ENCODE results near the gene INVS. TPM values are rescaled to one million over a fixed set of nuclear protein-coding genes. Genes with fewer than 3 reads are reported as not detected.
"Not testable (repeated sequence)": the region's sequence is repeated elsewhere in the genome, so short reads cannot be mapped to it uniquely, and the experiment has no call there.

INVS gene
- total and polyA plus RNA-seq, 2 donors (not counting 1 experiment from before 2014, with no cell fraction given): 13.9 to 37.0 TPM

DNA sequence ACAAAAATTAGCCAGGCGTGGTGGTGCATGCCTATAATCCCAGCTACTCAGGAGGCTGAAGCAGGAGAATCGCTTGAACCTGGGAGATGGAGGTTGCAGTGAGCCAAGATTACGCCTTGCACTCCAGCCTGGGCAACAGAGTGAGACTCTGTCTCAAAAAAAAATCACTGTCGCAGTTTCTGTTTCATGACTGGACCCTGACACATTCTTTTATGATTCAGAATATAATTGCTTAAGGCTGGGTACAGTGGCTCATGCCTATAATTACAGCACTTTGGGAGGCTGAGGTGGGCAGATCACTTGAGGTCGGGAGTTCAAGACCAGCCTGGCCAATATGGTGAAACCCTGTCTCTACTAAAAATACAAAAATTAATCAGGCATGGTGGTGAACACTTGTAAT lies 239.7 kb downstream of the INVS start:
- H2AFZ ChIP-seq (ENCODE audit: insufficient read depth, low read depth, low read length, poor library complexity, severe bottlenecking); H3K4me3 ChIP-seq (ENCODE audit: control extremely low read depth in 1 of 5, extremely low read depth in 1 of 5, insufficient read depth in 1 of 5, low read depth in 2 of 5, low read length in 4 of 5); H3K9me3 Mint-ChIP-seq (ENCODE audit: insufficient read depth); DNase-seq; H3K9ac ChIP-seq (ENCODE audit: low read length); H3K27me3 ChIP-seq (replicated peaks in 1 of 4; ENCODE audit: control extremely low read depth in 1 of 4, control insufficient read depth in 3 of 4, insufficient read depth in 4 of 4, low read length in 3 of 4); H3K4me3 Mint-ChIP-seq; H3K4me2 ChIP-seq (replicated peaks; ENCODE audit: low read depth, low read length, poor library complexity, severe bottlenecking); intact Hi-C loops (cut with micrococcal nuclease); H3K27ac Mint-ChIP-seq; H3K9me3 ChIP-seq (ENCODE audit: control extremely low read depth in 1 of 3, control insufficient read depth in 2 of 3, insufficient read depth in 1 of 3, low read length in 2 of 3); H3K27me3 Mint-ChIP-seq; H3K27ac ChIP-seq (ENCODE audit: low read length in 2 of 2); POLR2A ChIA-PET; ATAC-seq (ENCODE audit: low read depth): not testable (repeated sequence)
- CTCF ChIA-PET: interaction anchor here (0.7 to 2.0 kb wide), 3 partner anchors 11 to 17 kb away, joined by 3 to 9 read pairs (median 4); no protein-coding TSS in a partner anchor
- peaks cover 17% of the 10 kb centered on the region for H4K20me1 ChIP-seq (ENCODE audit: control insufficient read depth, insufficient read depth, low read length, poor library complexity, severe bottlenecking)
- peaks cover 16 to 17% of the 10 kb centered on the region in 2 donors for H3K4me1 ChIP-seq (ENCODE audit: control insufficient read depth in 2 of 2, insufficient read depth in 2 of 2, low read length in 2 of 2)
- H3K79me2 ChIP-seq (ENCODE audit: control insufficient read depth, insufficient read depth, low read length): peaks cover 60% of the 10 kb centered on the region
- peaks cover 22% of the 10 kb centered on the region for H3K4me1 Mint-ChIP-seq
- H3K36me3 ChIP-seq (replicated peaks in 1 of 2; ENCODE audit: control extremely low read depth in 1 of 2, control insufficient read depth in 1 of 2, extremely low read depth in 1 of 2, insufficient read depth in 2 of 2, low read length in 1 of 2): peaks cover 0 to 16% of the 10 kb centered on the region in 2 experiments
- 100% methylated on average over 1 of the region's 5 CpGs for WGBS (ENCODE audit: insufficient coverage)

DNA sequence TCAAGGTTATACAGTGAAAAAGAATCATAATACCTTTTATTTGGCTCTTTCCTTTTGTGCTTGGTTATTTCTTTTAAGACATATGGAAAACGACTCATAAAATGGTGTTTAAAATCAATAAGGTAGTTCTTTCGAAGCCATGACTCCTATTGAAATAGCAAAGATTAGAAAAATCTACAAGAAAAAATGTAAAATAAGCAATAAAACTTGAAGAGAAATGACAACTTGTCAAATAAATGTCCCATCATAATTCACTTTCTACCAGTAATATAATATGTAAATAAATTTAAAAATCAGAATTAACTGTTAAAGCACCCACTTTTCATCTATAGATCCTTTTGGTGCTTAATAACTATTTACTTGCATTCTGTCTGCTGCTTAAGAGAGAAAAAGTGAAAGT lies 241.2 kb downstream of the INVS start:
- no peak overlapping the region for H2AFZ ChIP-seq (ENCODE audit: insufficient read depth, low read depth, low read length, poor library complexity, severe bottlenecking)
- no CpG with 5 or more reads among the region's 2 CpGs for WGBS (ENCODE audit: insufficient coverage)
- peaks cover 71% of the 10 kb centered on the region for H3K79me2 ChIP-seq (ENCODE audit: control insufficient read depth, insufficient read depth, low read length)
- H3K36me3 ChIP-seq (replicated peaks in 1 of 2; ENCODE audit: control extremely low read depth in 1 of 2, control insufficient read depth in 1 of 2, extremely low read depth in 1 of 2, insufficient read depth in 2 of 2, low read length in 1 of 2): peaks cover 0 to 16% of the 10 kb centered on the region in 2 experiments
- TF ChIP-seq EZH2 (IDR thresholded peaks at IDR 0.05; ENCODE audit: borderline replicate concordance, insufficient read depth, low read depth, low read length, poor library complexity, severe bottlenecking): no peak
- TF ChIP-seq, protein P1, sequence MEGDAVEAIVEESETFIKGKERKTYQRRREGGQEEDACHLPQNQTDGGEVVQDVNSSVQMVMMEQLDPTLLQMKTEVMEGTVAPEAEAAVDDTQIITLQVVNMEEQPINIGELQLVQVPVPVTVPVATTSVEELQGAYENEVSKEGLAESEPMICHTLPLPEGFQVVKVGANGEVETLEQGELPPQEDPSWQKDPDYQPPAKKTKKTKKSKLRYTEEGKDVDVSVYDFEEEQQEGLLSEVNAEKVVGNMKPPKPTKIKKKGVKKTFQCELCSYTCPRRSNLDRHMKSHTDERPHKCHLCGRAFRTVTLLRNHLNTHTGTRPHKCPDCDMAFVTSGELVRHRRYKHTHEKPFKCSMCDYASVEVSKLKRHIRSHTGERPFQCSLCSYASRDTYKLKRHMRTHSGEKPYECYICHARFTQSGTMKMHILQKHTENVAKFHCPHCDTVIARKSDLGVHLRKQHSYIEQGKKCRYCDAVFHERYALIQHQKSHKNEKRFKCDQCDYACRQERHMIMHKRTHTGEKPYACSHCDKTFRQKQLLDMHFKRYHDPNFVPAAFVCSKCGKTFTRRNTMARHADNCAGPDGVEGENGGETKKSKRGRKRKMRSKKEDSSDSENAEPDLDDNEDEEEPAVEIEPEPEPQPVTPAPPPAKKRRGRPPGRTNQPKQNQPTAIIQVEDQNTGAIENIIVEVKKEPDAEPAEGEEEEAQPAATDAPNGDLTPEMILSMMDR (IDR thresholded peaks at IDR 0.05): no peak
- H3K9ac ChIP-seq (ENCODE audit: low read length): no peak overlapping the region
- Mint-ChIP-seq H3K4me1 (peaks cover 23% of the 10 kb centered on the region), H3K4me3 (no peak overlapping the region), H3K27me3 (no peaks in the 10 kb centered on the region), H3K9me3 (ENCODE audit: insufficient read depth) (no peaks in the 10 kb centered on the region), H3K27ac (no peak overlapping the region)
- intact Hi-C loops (cut with micrococcal nuclease): no loop called here
- no peaks in the 10 kb centered on the region for H3K27me3 ChIP-seq (replicated peaks in 1 of 4; ENCODE audit: control extremely low read depth in 1 of 4, control insufficient read depth in 3 of 4, insufficient read depth in 4 of 4, low read length in 3 of 4)
- CTCF ChIA-PET: interaction anchor here (1.6 kb wide), 1 partner anchor 15 kb away, joined by 9 read pairs; no protein-coding TSS in a partner anchor
- ATAC-seq (ENCODE audit: low read depth) (no peak), DNase-seq (no peak)
- H3K9me3 ChIP-seq (ENCODE audit: control extremely low read depth in 1 of 3, control insufficient read depth in 2 of 3, insufficient read depth in 1 of 3, low read length in 2 of 3): no peaks in the 10 kb centered on the region
- POLR2A ChIA-PET: no interaction called here
- H3K27ac ChIP-seq (ENCODE audit: low read length in 2 of 2): no peak overlapping the region
- no peak overlapping the region for H3K4me3 ChIP-seq (ENCODE audit: control extremely low read depth in 1 of 5, extremely low read depth in 1 of 5, insufficient read depth in 1 of 5, low read depth in 2 of 5, low read length in 4 of 5)
- H4K20me1 ChIP-seq (ENCODE audit: control insufficient read depth, insufficient read depth, low read length, poor library complexity, severe bottlenecking): peaks cover 18% of the 10 kb centered on the region
- no peak overlapping the region for H3K4me2 ChIP-seq (replicated peaks; ENCODE audit: low read depth, low read length, poor library complexity, severe bottlenecking)
- peaks cover 16 to 17% of the 10 kb centered on the region in 2 donors for H3K4me1 ChIP-seq (ENCODE audit: control insufficient read depth in 2 of 2, insufficient read depth in 2 of 2, low read length in 2 of 2)
